Medulla oblongata (tissue), 1 donor: ENCODE data around the gene GPA33.
"Not testable (repeated sequence)": the region's sequence is repeated elsewhere in the genome, so short reads cannot be mapped to it uniquely, and the experiment has no call there.

Experiments used
- DNase-seq: peaks from one replicate; pipeline ENCODE4 v3.0.0-alpha.2; 2015; ENCODE audit errors: extremely low spot score

Gene GPA33

GRCh38 chr1:167057241-167057688, 32.9 kb downstream of the GPA33 start:
- DNase-seq, result peak; percentile 54

GRCh38 chr1:167056529-167057231, 33.5 kb downstream of the GPA33 start:
- no peak for DNase-seq

- DNase-seq, result no peak
Measured at GRCh38 chr1:167054946-167055630, 35.1 kb downstream of the GPA33 start.

DNA sequence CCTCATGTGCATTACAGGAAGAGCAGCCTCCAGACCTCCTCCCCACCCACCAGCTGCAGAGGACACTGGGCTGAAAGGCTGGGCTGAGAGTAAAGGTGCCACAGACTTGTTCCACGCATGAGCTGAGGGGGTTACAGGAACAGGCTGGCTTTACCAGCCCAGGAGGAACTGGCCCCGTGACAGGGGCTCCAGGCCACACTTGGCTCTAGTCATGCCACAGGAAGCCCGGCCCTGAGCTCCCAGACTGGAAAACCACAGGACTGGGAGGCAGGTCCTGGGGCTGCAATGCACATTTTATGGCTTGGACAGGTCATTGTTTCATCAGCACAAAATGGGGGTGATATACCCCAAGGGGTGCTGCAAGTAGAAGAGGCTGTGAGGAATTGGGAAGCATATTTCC, 35.6 kb downstream of the GPA33 start:
- no peak for DNase-seq

GRCh38 chr1:167052389-167052788, 37.8 kb downstream of the GPA33 start:
- DNase-seq, result no peak

GRCh38 chr1:167051907-167052306, 38.3 kb downstream of the GPA33 start:
- DNase-seq, result no peak

DNA sequence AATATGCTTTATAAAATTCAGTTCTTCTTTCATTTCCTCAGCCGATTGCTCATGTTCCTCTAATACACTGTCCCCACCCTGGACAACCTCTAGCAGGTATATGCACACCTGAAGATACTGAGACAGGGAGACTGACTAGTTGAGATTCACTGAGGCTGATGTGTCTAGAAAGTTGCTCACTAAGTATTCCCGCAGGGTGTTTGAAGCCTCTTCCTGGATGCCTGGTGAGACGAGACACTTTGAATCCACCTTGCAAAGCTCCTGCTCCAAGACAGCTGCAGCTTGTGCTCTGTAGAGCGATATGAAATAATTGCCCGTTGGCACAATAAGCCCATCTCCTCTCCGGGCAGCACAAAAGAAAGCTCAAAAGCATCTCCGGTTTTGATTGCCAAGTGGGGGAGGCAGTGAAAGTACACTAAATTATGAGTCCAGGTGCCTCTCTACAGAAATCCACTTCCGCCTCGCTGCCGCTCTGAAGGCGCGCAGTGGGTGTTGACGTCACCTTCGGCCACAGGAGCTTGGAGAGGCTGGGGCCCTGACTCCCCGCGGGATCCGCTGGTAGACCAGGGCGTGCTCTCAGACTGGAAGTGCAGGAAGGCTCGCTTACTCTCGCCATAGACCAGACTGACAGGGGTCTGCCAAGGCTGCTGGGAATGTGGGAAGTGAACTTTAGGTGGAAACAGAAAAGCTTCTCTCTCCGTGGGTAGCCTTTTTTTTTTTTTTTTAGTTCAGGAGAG, 46.3 kb downstream of the GPA33 start:
- DNase-seq, result peak; percentile 71

GRCh38 chr1:167033646-167034045, 56.5 kb downstream of the GPA33 start:
- no peak for DNase-seq

GRCh38 chr1:167029553-167029952, 60.6 kb downstream of the GPA33 start:
- not testable (repeated sequence) for DNase-seq

- DNase-seq, result no peak
Measured at GRCh38 chr1:167022384-167022783, 67.8 kb downstream of the GPA33 start.

GRCh38 chr1:167016100-167016750, 74.0 kb downstream of the GPA33 start:
- DNase-seq, result no peak

- DNase-seq, result no peak
Measured at GRCh38 chr1:167013108-167013929, 76.9 kb downstream of the GPA33 start.

DNA sequence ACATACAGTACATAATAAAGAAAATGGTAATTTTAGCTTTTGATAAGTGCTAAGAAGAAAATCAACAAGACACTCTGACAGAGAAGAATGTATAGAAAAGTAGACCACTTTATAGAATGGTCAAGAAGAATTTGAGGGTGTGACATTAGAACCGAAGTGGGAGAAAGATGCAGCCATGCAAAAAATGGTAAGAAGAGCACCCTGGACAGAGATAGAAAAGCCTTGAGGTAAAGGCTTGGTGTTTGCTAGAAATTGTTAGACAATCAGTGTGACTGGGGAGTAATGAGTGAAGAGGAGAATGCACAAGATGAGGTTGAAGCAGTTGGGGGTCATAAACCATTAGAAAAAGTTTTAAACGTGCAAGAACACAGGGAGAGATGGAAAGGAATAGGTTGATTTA, 77.6 kb downstream of the GPA33 start:
- no peak for DNase-seq

DNA sequence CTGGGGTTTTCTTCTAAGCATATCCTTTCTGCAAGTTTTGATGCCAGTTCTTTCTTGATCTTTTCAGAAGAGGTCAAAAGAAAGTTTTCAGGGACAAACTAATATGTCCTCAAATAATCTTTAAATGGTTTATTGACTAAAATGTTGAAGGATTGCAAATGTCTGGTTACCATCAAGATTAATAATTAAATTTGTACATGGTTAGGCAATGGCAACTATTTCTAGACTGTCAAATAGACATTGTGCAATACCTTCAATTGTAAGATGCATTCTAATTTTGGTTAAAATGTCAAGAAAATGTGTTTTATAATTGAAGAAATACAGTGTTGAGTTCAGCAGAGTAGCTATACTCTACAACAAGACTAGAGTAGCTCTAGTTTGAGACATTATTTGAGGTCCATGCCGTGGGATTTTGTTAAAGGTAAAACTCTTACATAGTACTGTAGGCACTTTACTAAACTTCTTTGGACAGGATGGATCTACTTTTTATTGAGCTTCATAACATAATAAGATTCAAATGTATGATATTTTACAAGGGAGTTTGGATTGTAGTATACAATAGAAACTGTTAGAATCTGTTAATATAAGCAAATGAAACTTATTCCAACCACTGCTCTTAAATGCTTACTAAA, 78.5 kb downstream of the GPA33 start:
- no peak for DNase-seq

- no peak for DNase-seq
Measured at GRCh38 chr1:167003711-167004110, 86.5 kb downstream of the GPA33 start.
